ENCODE data around the gene KCNN3.

KCNN3 gene

DNA sequence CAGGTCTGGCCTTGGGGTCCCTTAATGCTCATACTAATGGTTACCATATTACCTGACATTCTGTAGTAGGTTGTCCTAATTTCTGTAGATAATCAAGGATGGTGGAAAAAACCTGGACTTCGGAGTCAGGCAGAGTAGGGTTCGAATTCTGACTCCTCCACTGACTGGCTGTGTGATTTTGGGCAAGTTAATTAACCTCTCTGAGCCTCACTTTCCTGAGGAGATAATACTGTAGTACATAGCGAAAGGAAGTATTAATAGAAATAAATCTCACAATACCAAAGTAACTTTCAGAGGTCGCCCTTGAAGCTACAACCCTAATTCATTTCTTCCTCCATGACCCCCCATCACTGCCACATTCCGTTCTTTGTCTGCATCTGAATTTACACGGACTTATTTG, 72.9 kb downstream of the KCNN3 start:
- DNase-seq, result no peak

DNA sequence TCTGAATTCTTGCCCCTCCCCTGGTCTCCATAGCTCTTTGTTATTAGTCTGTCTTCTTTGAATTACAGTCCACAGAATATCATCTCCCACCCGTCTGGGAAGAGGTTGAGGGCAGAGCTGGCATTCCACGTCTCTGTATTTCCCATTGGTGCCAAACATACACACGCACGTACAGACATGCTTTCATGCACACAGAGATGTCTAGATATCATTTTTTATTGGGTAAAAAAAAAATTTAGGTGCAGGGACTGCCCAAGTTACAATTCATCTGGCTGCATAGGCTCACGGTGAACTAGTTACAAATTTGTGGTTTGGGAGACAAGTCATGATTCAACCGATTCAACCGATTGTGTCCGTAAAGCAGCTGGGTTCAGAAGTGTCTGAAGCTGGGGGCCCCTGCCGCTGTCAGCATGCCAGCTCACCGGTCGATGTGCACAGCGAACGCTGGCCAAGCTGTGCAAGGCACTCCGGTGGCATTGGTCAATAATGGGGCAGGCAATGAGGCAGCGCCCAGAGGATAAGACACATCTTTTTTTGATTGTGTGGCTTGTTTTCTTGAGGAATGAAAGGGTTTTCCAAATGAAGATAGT, 73.7 kb downstream of the KCNN3 start:
- DNase-seq, result no peak

GRCh38 chr1:154794608-154795007, 75.5 kb downstream of the KCNN3 start:
- DNase-seq, result no peak

DNA sequence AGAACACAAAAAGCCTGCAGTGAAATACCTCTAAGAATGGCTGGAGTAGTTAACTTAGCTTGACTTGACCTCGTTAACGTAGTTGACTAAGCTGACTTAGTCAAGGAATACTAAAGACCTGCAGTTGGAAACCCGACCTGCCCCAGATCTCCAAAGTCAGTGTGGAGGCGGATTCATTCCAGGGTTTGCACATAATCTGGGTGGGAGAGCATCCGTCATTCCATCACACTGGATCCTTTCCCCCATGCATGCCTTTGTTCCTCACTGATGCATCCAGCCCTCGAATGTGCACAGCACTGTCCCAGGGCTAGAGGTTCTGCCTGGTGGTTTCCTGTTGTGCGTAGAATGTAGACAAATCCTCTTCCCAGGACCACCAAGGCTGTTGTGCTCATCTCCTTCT, 76.4 kb downstream of the KCNN3 start:
- DNase-seq, result no peak

- no peak for DNase-seq
Observed at GRCh38 chr1:154792899-154793298, 77.2 kb downstream of the KCNN3 start.

GRCh38 chr1:154791292-154792166, 78.6 kb downstream of the KCNN3 start:
- DNase-seq, result peak in 10 of 51 donors; percentile 15 to 70 (median 34)

DNA sequence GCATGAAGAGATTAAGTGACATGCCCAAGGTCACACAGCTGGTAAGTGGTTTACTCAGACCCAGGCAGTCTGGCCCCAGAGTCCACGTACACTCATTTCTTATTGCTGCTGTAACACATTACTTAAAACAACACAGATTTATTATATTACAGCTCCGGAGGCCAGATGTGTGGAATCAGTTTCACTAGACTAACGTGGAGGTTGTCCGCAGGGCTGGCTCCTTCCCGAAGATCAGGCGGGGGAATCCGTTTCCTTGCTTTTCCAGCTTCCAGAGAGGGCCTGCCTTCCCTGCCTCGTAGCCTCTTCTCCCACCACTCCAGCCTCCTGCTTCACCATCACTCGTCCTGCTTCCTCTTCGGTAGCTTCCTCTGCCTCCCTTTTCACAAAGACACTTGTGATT, 81.2 kb downstream of the KCNN3 start:
- DNase-seq, result no peak

DNA sequence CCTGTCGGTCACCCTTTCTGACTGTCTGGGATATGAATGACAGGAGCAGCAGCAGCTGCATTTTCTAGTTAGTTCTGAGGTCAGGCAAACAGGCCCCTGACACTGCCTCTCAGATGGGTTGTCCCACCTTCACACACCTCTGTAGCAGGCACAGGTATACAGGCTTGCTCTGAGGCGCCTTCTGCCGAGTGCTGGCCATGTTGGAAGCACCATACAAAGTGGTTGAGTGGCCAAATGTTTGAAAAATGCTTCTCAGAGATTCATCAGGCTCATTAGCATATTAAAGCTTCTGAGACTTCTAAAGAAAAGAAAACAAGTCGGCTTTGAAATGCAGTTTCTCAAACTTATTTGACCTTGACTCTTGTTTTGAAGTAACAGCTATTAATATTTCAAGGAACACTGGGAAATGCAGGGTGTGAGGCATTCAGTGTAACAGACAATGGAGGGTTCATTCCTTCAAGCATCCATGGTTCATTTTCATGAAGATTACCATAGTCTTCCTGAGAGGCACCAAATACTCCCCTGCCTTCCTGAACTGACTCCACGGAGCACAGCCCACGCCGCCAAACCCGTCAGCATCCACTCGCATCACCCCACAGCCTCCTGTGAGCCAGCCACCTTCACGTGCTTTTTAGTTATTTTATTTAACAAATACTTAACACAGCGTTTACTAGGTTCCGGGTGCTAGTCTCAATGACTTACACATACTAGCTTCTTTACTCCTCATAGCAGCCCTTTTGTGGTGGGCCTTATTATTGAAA, 81.8 kb downstream of the KCNN3 start:
- DNase-seq, result no peak

DNA sequence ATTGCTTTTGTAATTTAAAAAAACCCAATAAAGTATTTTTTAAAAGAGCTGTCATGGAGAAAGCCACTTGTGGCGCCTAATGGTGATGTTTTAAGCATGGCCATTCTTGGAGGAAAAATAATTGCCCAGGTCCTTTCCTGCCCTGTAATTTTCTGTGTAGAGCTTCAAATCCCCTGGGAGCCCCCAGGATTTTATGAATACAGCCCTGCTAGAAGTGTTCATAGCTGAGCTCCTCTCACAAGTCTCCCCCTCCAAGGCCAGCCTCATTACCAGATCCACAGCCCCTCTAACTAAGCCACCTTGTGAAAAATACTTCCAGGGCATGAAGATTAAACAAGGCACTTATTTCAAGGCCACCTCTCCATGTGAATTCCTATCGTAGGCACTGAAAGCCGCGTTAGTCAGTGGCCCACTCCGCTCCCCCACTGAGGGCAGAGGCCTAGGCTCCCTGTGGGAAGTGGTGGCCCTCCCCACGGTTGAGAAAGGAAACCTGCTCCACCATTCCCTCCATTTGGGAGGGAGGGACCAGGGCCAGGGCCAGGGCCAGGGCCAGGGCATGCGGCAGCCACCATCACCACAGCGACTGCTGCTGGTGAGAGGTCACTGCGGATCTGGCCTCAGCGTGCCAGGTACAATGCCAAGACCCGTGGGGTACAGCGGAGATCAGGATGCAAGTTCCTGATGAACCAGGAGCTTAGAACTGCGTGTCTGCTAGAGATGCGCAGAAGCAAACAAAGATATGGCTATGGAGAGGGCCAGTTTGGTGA, 83.1 kb downstream of the KCNN3 start:
- DNase-seq, result no peak

GRCh38 chr1:154784924-154785531, 85.1 kb downstream of the KCNN3 start:
- no peak for DNase-seq

DNA sequence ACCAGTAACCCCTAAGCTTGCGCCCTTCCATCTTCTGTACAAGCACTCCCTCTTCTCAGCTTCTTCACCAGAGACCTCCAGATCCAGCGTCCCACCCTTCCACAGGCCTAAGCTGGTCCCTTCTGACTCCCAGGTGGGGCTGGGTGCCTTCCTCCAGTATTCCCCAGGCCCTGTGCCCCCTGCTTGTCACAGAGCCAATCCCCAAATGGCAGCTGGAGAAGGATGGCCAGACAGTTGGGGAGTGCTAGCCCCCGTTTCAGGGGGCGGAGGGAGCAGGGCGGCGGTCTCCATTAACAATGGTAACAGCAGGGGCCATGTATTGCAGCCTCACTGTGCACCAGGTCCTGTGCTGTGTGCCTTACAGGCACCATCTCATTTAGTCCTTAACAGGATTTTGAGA, 85.7 kb downstream of the KCNN3 start:
- DNase-seq, result no peak

DNA sequence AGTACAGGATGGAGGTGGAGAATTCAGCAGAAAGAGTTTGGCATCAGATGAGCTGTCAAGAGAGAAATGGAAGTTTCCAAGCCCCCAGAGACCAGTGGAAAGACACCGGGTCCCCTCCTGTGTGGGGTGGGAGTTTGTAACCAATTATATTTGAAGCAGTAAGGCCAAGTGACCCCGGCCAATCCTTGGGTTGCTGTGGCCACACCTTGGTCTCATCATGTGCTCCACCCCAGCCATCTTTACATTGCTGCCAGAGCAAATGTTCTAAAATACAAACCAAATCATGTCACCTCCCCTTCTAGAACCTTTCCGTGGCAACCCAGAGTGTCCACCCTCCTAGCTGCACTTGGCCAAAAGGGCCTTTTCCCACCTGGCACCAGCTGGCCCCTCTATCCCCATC, 86.1 kb downstream of the KCNN3 start:
- DNase-seq, result no peak

DNA sequence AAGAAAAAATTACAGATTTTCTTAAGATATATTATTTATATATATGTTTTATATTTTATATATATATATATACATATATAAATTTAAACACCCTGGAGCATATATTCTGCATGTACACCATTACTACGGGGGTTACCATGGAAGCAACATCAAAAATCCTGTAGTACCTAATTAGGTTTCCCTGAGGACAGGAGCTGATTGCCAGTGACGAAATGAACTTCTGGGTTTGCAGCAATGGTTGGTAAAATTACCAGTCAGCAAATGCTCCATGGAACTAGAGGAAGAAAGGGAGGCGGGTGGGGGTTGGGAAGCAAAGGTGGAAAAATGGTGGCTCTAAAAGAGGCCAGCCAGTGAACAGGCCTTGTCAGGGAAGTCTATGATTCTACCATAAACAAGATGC, 89.5 kb downstream of the KCNN3 start:
- no peak for DNase-seq

- peak in 13 of 51 donors; percentile 13 to 62 (median 21) for DNase-seq
Observed at GRCh38 chr1:154779551-154780189, 90.4 kb downstream of the KCNN3 start.

DNA sequence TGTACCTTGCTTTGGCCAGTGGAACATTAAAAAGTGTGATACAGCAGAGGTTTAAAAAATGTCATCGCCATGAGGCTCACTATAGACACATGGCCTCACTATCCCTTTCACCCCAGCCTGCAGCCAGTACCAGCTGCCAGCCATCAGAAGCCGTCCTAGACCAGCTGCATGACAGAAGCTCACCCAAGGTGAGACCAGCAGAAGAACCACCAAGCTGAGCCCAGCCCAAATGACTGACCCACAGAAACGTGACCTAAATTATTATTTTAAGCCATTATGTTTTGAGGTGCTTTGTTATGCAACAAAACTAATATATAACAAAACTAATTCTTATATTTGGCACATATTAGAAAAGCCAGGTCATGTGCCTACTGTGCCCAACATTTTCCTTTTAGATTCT, 91.1 kb downstream of the KCNN3 start:
- no peak for DNase-seq

DNA sequence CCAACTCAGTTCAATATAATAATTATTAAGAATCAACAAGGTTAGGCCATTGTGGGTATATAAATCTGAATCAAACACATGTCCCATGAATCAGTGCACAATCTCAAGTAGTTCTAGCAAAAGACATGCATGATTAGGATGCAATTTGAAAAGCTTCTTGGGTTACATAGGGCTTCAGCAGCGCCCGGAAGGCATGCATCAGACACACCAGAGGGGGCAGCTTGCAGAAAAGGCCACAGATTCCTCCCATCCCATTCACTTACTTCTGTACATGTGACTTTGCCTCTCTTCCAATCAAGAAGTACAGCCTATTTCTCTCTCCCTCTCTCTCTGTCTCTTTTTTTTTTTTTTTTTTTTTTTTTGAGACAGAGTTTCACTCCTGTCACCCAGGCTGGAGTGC, 91.8 kb downstream of the KCNN3 start:
- DNase-seq, result no peak

DNA sequence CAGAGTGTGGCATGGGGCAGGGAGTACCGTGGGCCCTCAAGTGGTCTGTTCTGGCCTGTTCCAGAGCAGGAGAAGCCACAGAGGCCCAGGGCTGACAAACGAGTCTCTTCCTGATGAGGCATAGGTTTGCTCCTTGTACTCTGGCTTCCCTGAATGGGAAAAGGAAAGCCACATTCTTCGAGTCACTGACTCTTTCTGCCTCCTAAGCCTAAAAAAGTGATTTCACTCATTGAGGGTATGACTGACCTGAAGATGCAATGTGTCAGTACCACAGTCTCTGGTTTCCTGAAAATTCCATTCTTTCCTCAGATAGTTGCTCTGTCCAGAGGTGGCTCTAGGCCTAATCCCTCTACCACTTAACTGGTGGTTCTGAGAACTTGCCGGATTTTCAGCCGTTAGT, 92.3 kb downstream of the KCNN3 start:
- DNase-seq, result no peak

- DNase-seq, result peak in 1 of 51 donors; percentile 27
Observed at GRCh38 chr1:154777154-154777553, 92.9 kb downstream of the KCNN3 start.

GRCh38 chr1:154775621-154776605, 94.2 kb downstream of the KCNN3 start:
- peak in 5 of 51 donors; percentile 16 to 23 (median 18) for DNase-seq
